Activated naive CD4-positive, alpha-beta T cell treated with anti-CD3 and anti-CD28 coated beads, Interleukin-2, amount 50 U/mL, for 24 hours (primary cell): Measurements from ENCODE around the gene GUCD1.
"Not testable (repeated sequence)": the region's sequence is repeated elsewhere in the genome, so short reads cannot be mapped to it uniquely, and the experiment has no call there.

Experiments used
- H3K27ac Mint-ChIP-seq: one replicate; pipeline ENCODE4 v1.8.0; 2021; ENCODE audit warnings: mild to moderate bottlenecking, mixed read lengths
- H3K27me3 Mint-ChIP-seq: one replicate; pipeline ENCODE4 v1.8.0; 2021; ENCODE audit warnings: mixed read lengths
- H3K36me3 Mint-ChIP-seq: one replicate; pipeline ENCODE4 v1.8.0; 2021; ENCODE audit warnings: mixed read lengths
- H3K4me1 Mint-ChIP-seq: one replicate; pipeline ENCODE4 v1.8.0; 2021; ENCODE audit warnings: mixed read lengths
- H3K4me3 Mint-ChIP-seq: one replicate; pipeline ENCODE4 v1.8.0; 2021; ENCODE audit warnings: mild to moderate bottlenecking, mixed read lengths
- H3K9me3 Mint-ChIP-seq: one replicate; pipeline ENCODE4 v1.8.0; 2021; ENCODE audit warnings: mixed read lengths

Gene GUCD1

GRCh38 chr22:24553597-24554312, 1.2 kb downstream of the GUCD1 start:
- H3K36me3 Mint-ChIP-seq, result peaks cover 16% of the 10 kb centered on the region
- no peaks in the 10 kb centered on the region for H3K9me3 Mint-ChIP-seq
- peak overlapping the region; percentile 97 for H3K27ac Mint-ChIP-seq
- no peaks in the 10 kb centered on the region for H3K27me3 Mint-ChIP-seq
- H3K4me1 Mint-ChIP-seq, result peaks cover 51% of the 10 kb centered on the region
- H3K4me3 Mint-ChIP-seq, result peak overlapping the region; percentile 99

GRCh38 chr22:24552503-24553286, 2.2 kb downstream of the GUCD1 start:
- Mint-ChIP-seq H3K36me3 (peaks cover 12% of the 10 kb centered on the region), H3K4me3 (peak overlapping the region; percentile 99), H3K4me1 (peaks cover 40% of the 10 kb centered on the region), H3K27ac (peak overlapping the region; percentile 66)
- H3K27me3 Mint-ChIP-seq, H3K9me3 Mint-ChIP-seq: not testable (repeated sequence)

- no peak overlapping the region for H3K4me3 Mint-ChIP-seq
- peaks cover 8% of the 10 kb centered on the region for H3K36me3 Mint-ChIP-seq
- H3K9me3 Mint-ChIP-seq, result no peaks in the 10 kb centered on the region
- H3K27ac Mint-ChIP-seq, result peak overlapping the region; percentile 46
- H3K4me1 Mint-ChIP-seq, result peaks cover 29% of the 10 kb centered on the region
- H3K27me3 Mint-ChIP-seq, result no peaks in the 10 kb centered on the region
Measured at GRCh38 chr22:24550902-24551435, 4.0 kb downstream of the GUCD1 start.

- Mint-ChIP-seq H3K27me3 (no peaks in the 10 kb centered on the region), H3K4me3 (no peak overlapping the region), H3K4me1 (peaks cover 29% of the 10 kb centered on the region), H3K27ac (peak overlapping the region; percentile 46), H3K36me3 (peaks cover 6% of the 10 kb centered on the region), H3K9me3 (no peaks in the 10 kb centered on the region)
Measured at GRCh38 chr22:24550028-24550901, 4.7 kb downstream of the GUCD1 start.

DNA sequence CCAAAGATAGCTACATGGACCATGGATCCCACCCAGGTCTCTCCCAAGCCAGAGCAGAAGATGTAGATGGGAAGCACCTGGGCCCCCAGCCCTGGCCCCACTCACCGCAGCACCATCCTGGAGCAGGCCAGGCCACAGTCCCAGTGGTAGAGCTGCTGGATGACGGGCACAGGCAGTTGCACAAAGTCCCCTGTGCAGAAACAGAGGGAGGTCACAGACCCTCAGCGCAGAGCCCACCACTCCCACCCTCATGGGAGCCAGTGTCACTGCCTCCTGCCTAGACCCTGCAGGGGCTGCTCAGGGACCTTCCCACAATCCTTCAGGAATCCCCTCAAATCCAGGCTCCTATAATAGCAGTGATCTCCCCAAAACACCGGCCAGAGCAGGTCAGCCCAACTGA, 6.1 kb downstream of the GUCD1 start:
- Mint-ChIP-seq H3K9me3 (no peaks in the 10 kb centered on the region), H3K4me1 (peaks cover 22% of the 10 kb centered on the region), H3K27ac (no peak overlapping the region), H3K27me3 (no peaks in the 10 kb centered on the region), H3K36me3 (peaks cover 8% of the 10 kb centered on the region), H3K4me3 (no peak overlapping the region)

GRCh38 chr22:24543679-24544243, 11.2 kb downstream of the GUCD1 start:
- peaks cover 10% of the 10 kb centered on the region for H3K36me3 Mint-ChIP-seq
- H3K27ac Mint-ChIP-seq, result no peak overlapping the region
- no peak overlapping the region for H3K4me3 Mint-ChIP-seq
- no peaks in the 10 kb centered on the region for H3K27me3 Mint-ChIP-seq
- H3K4me1 Mint-ChIP-seq, result no peaks in the 10 kb centered on the region
- H3K9me3 Mint-ChIP-seq, result no peaks in the 10 kb centered on the region

DNA sequence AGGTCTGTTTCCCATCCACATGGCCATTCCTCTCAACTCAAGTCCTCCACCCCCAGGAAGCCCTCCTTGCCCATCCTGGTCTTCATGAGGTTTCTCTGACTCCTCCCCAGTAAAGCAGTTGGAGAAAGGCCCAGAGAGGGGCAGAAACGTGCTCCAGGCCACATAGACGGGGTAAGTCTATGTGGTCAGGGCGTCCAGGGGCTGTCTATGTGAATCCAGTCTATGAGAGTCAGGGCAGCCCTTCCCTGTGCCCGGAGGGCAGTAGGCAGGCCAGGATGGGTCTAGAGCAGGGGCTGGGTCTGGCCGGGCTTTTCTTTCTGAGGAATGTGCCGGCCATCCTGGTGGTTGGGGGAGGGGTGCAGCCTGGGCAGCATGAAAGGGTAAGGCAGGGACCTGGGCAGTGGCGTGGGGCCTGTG, 11.7 kb downstream of the GUCD1 start:
- Mint-ChIP-seq H3K4me1 (no peaks in the 10 kb centered on the region), H3K36me3 (peaks cover 9% of the 10 kb centered on the region), H3K27me3 (no peaks in the 10 kb centered on the region), H3K27ac (no peak overlapping the region), H3K4me3 (no peak overlapping the region), H3K9me3 (no peaks in the 10 kb centered on the region)

GRCh38 chr22:24542641-24543040, 12.3 kb downstream of the GUCD1 start:
- no peaks in the 10 kb centered on the region for H3K27me3 Mint-ChIP-seq
- no peak overlapping the region for H3K27ac Mint-ChIP-seq
- H3K36me3 Mint-ChIP-seq, result peaks cover 8% of the 10 kb centered on the region

GRCh38 chr22:24541681-24542515, 13.0 kb downstream of the GUCD1 start:
- Mint-ChIP-seq H3K36me3 (peaks cover 5% of the 10 kb centered on the region), H3K4me1 (no peaks in the 10 kb centered on the region), H3K4me3 (no peak overlapping the region), H3K27me3 (no peaks in the 10 kb centered on the region), H3K27ac (no peak overlapping the region), H3K9me3 (no peaks in the 10 kb centered on the region)

More at GRCh38 chr22:24542641-24543040, 12.3 kb downstream of the GUCD1 start:
- no peak overlapping the region for H3K4me3 Mint-ChIP-seq
- no peaks in the 10 kb centered on the region for H3K9me3 Mint-ChIP-seq
- no peaks in the 10 kb centered on the region for H3K4me1 Mint-ChIP-seq

DNA sequence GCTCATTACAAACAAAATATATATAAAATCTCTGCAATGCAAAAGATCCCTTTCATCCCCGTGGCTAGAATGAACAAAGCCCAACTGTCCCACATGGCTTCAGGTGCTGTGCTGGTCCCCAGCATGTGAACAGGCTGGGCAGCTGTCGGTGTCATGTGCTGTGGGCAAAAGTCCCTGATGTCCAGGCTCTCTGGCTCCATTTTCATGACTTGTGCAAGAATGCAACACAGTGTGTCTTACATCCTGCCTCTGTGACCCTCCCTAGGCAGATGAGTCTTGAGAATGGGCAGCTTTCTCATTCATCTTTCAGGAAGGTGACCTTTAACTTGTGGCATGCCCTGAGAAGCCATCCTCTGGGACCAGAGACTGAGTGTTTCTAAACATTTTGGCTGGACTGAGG, 14.5 kb downstream of the GUCD1 start:
- Mint-ChIP-seq H3K4me3 (no peak overlapping the region), H3K36me3 (peaks cover 4% of the 10 kb centered on the region)

DNA sequence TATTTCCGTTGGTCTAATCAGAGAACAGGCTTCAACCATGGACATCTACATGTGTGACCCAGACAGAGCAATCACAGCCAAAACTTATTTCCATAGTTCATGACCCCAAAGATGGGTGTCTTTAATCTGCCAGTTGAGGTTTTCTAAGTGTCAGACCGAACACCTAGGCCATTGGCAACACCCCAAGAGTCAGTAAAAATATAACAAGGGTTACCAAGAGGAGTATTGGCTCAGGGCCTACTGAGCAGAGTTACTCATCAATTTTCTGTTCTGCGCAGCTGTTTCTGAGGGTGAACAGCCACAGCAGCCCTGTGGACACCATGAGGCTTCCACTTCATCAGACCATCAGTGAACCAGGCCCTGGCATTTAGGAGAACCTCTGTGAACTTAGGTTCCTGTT, 18.8 kb downstream of the GUCD1 start:
- Mint-ChIP-seq H3K4me1 (no peaks in the 10 kb centered on the region), H3K27ac (no peak overlapping the region), H3K9me3 (no peaks in the 10 kb centered on the region), H3K4me3 (no peak overlapping the region), H3K36me3 (peaks cover 2% of the 10 kb centered on the region), H3K27me3 (no peaks in the 10 kb centered on the region)

More for the DNA sequence above, 14.5 kb downstream of the GUCD1 start:
- Mint-ChIP-seq H3K9me3 (no peaks in the 10 kb centered on the region), H3K27ac (no peak overlapping the region), H3K4me1 (no peaks in the 10 kb centered on the region), H3K27me3 (no peaks in the 10 kb centered on the region)

- Mint-ChIP-seq H3K27me3 (no peaks in the 10 kb centered on the region), H3K36me3 (peaks cover 2% of the 10 kb centered on the region), H3K9me3 (no peaks in the 10 kb centered on the region), H3K4me3 (no peak overlapping the region), H3K27ac (no peak overlapping the region), H3K4me1 (no peaks in the 10 kb centered on the region)
Measured at GRCh38 chr22:24535348-24535747, 19.6 kb downstream of the GUCD1 start.

GRCh38 chr22:24532075-24532474, 22.9 kb downstream of the GUCD1 start:
- Mint-ChIP-seq H3K9me3 (no peaks in the 10 kb centered on the region), H3K27me3 (no peaks in the 10 kb centered on the region), H3K27ac (no peak overlapping the region), H3K4me3 (no peak overlapping the region), H3K36me3 (no peaks in the 10 kb centered on the region), H3K4me1 (no peaks in the 10 kb centered on the region)

DNA sequence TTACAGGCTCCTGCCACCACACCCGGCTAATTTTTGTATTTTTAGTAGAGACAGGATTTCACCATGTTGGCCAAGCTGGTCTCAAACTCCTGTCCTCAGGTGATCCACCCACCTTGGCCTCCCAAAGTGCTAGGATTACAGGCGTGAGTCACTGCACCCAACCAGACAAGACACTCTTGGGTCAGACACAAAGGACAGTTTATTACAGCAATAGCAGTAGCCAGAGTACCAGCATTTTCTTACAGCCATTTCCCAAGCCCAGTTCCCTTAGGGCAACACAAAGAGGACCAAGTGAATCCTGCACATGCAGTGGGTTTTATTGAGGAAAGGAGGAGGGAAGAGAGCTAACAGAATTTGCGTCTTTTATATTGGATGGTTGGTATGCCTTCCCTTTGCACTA, 24.0 kb downstream of the GUCD1 start:
- H3K4me1 Mint-ChIP-seq, H3K27me3 Mint-ChIP-seq, H3K27ac Mint-ChIP-seq, H3K4me3 Mint-ChIP-seq, H3K36me3 Mint-ChIP-seq, H3K9me3 Mint-ChIP-seq: not testable (repeated sequence)
